SK-N-SH (cell line): ENCODE results near the gene ZNF22.

Experiments used
- CHD2 ChIP-seq: fragments of 150-350 bp; IDR thresholded peaks from 2 replicates; pipeline ENCODE4 v1.6.1; 2018; ENCODE audit warnings: low read length; ENCODE audit not compliant: partially characterized antibody
- CTCF ChIP-seq: fragments of 200-600 bp; sonication (generic); IDR thresholded peaks from 2 replicates; pipeline ENCODE4 v1.6.1; 2017; ENCODE audit warnings: antibody characterized with exemption, mild to moderate bottlenecking, moderate library complexity
- ELF1 ChIP-seq: IDR thresholded peaks from 2 replicates; pipeline ENCODE4 v1.4.0; 2012
- EP300 ChIP-seq, 2 experiments: IDR thresholded peaks; 2 replicates each; pipeline versions ENCODE4 v1.4.0 to v1.6.1; 2012; ENCODE audit warnings: borderline replicate concordance in 1 of 2, low read depth in 1 of 2, low read length in 1 of 2
- FOXJ3 ChIP-seq: sonication (generic); formaldehyde crosslinking; IDR thresholded peaks from 2 replicates; pipeline ENCODE4 v1.5.1; 2020; ENCODE audit warnings: mild to moderate bottlenecking, missing genetic modification reagents
- FOXM1 ChIP-seq: IDR thresholded peaks from 2 replicates; pipeline ENCODE4 v1.4.0; 2012; ENCODE audit warnings: low read depth, mild to moderate bottlenecking
- GABPA ChIP-seq: IDR thresholded peaks from 2 replicates; pipeline ENCODE4 v1.4.0; 2012; ENCODE audit warnings: low read depth, mild to moderate bottlenecking
- MAX ChIP-seq: IDR thresholded peaks from 2 replicates; pipeline ENCODE4 v1.4.0; 2012; ENCODE audit warnings: low read depth
- PBX3 ChIP-seq: IDR thresholded peaks from 2 replicates; pipeline ENCODE4; 2012
- SIN3A ChIP-seq: IDR thresholded peaks from 2 replicates; pipeline ENCODE4 v1.6.1; 2012; ENCODE audit warnings: low read depth, mild to moderate bottlenecking, low read length, moderate library complexity, borderline replicate concordance
- TF ChIP-seq, protein P1 (sequence below): IDR thresholded peaks from 2 replicates; pipeline ENCODE4 v1.6.1; 2012; ENCODE audit warnings: mild to moderate bottlenecking, low read depth, low read length, moderate library complexity
- TF ChIP-seq, protein P2 (sequence below): fragments of 150-350 bp; IDR thresholded peaks from 2 replicates; pipeline ENCODE4 v1.6.1; 2017; ENCODE audit warnings: antibody characterized with exemption, low read length, low read depth, borderline replicate concordance

DNA sequence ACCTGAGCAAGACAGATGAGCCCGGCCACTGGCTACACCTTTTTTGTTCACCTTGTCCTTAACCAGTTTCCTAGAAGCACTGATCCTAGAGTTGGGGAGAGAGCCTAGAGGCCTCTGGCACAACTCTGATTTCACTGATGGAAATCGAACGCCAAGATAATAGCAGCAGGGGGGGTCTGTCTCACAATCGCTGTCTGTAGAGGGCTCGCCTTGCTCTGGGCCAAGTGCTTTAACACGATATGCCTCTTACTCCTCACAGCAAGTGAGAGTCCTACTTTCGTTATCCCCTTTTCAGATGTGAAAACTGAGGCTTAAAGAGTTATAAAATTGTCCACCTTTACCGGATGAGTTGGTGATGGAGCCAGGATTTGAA, 40.6 kb upstream of the ZNF22 start:
- no peak for TF ChIP-seq MAX
- TF ChIP-seq EP300 (IDR thresholded peaks at IDR 0.05; ENCODE audit: borderline replicate concordance in 1 of 2, low read depth in 1 of 2, low read length in 1 of 2): no peak
- no peak for TF ChIP-seq GABPA
- no peak for TF ChIP-seq CHD2
- TF ChIP-seq CTCF: no peak
- TF ChIP-seq, protein P1, sequence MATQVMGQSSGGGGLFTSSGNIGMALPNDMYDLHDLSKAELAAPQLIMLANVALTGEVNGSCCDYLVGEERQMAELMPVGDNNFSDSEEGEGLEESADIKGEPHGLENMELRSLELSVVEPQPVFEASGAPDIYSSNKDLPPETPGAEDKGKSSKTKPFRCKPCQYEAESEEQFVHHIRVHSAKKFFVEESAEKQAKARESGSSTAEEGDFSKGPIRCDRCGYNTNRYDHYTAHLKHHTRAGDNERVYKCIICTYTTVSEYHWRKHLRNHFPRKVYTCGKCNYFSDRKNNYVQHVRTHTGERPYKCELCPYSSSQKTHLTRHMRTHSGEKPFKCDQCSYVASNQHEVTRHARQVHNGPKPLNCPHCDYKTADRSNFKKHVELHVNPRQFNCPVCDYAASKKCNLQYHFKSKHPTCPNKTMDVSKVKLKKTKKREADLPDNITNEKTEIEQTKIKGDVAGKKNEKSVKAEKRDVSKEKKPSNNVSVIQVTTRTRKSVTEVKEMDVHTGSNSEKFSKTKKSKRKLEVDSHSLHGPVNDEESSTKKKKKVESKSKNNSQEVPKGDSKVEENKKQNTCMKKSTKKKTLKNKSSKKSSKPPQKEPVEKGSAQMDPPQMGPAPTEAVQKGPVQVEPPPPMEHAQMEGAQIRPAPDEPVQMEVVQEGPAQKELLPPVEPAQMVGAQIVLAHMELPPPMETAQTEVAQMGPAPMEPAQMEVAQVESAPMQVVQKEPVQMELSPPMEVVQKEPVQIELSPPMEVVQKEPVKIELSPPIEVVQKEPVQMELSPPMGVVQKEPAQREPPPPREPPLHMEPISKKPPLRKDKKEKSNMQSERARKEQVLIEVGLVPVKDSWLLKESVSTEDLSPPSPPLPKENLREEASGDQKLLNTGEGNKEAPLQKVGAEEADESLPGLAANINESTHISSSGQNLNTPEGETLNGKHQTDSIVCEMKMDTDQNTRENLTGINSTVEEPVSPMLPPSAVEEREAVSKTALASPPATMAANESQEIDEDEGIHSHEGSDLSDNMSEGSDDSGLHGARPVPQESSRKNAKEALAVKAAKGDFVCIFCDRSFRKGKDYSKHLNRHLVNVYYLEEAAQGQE: no peak
- TF ChIP-seq SIN3A: no peak
- TF ChIP-seq, protein P2, sequence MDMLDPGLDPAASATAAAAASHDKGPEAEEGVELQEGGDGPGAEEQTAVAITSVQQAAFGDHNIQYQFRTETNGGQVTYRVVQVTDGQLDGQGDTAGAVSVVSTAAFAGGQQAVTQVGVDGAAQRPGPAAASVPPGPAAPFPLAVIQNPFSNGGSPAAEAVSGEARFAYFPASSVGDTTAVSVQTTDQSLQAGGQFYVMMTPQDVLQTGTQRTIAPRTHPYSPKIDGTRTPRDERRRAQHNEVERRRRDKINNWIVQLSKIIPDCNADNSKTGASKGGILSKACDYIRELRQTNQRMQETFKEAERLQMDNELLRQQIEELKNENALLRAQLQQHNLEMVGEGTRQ: no peak
- no peak for TF ChIP-seq PBX3
- no peak for TF ChIP-seq FOXJ3 (CRISPR knock-in tag)
- TF ChIP-seq ELF1: no peak
- TF ChIP-seq FOXM1: no peak
